ENCODE data around the gene HPSE. TPM values are rescaled to one million over a fixed set of nuclear protein-coding genes. Genes with fewer than 3 reads are reported as not detected.

Gene HPSE
- total RNA-seq, 1 donor from 2014 or later: 9.7 TPM

- H3K4me3 Mint-ChIP-seq (ENCODE audit: low read depth): no peak overlapping the region
- no peaks in the 10 kb centered on the region for H3K27me3 Mint-ChIP-seq (ENCODE audit: low read depth)
- peaks cover 68% of the 10 kb centered on the region for H3K36me3 Mint-ChIP-seq (ENCODE audit: low read depth)
- H3K9me3 Mint-ChIP-seq: no peaks in the 10 kb centered on the region
- intact Hi-C loops (cut with micrococcal nuclease): loop anchor here (5.0 kb wide), 2 partner anchors 37 to 367 kb away; partner anchors contain the start of gene THAP9
- no peak overlapping the region for H3K27ac Mint-ChIP-seq
- no peak for DNase-seq (ENCODE audit: low spot score)
- peaks cover 40% of the 10 kb centered on the region for H3K4me1 Mint-ChIP-seq (ENCODE audit: low read depth)
These were observed 65.4 kb downstream of the HPSE start for GRCh38 chr4:83269256-83269655.

DNA sequence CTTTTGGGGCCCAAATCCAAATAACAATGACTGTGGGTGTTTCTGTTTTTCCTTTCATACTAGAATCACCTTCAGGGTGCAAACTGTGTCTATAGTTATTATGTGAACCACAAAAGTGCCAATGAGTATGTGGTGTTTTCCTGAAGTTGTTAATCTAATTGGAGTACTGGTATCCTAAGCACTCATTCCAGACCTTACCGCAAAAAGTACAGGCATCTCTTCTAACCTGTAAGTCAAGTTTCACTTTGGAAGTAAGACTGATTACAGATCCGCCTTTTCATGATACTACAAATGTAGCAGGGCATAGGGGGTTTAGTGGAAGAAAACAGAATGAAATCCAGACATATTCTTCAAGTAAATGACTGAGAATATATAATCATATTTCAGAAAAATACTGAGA lies 66.2 kb downstream of the HPSE start:
- no peak for DNase-seq (ENCODE audit: low spot score)
- Mint-ChIP-seq H3K4me3 (ENCODE audit: low read depth) (no peak overlapping the region), H3K27ac (no peak overlapping the region), H3K36me3 (ENCODE audit: low read depth) (peaks cover 63% of the 10 kb centered on the region), H3K9me3 (no peaks in the 10 kb centered on the region), H3K4me1 (ENCODE audit: low read depth) (peaks cover 37% of the 10 kb centered on the region), H3K27me3 (ENCODE audit: low read depth) (no peaks in the 10 kb centered on the region)
- intact Hi-C loops (cut with micrococcal nuclease): loop anchor here (1.0 to 5.0 kb wide), 3 partner anchors 36 to 366 kb away; partner anchors contain the start of gene THAP9

DNA sequence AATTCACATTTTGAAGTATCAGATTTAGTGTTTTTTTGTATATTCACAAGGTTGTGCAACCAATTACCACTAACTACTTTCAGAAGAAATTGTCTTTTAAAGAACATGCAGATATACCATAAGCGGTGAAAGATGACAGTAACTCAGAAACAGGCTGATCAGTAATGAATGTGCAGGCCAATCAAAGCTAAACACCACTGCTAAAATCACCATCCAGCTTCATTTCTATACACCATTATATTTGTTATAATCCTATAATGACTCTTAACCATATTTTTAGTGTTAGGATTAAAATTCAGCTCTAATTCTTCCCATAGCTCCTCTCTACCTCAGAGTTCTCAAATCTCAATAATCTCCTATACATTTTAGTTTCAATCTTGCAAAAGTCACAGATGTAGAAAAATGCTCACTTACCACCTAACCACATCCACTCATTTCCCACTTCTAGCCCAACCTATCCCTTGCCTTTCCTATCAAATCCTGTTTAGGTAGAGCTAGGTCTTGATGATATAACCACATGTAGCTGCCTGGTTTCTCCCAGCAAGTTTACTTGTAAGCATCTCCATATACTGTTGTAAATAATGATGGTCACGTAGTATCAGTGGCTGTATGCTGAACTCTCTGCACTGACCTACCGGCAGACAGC lies 66.7 kb downstream of the HPSE start:
- peaks cover 64% of the 10 kb centered on the region for H3K36me3 Mint-ChIP-seq (ENCODE audit: low read depth)
- DNase-seq (ENCODE audit: low spot score): no peak
- intact Hi-C loops (cut with micrococcal nuclease): loop anchor here (1.0 to 5.0 kb wide), 4 partner anchors 8 to 366 kb away; partner anchors contain the start of gene THAP9
- H3K4me3 Mint-ChIP-seq (ENCODE audit: low read depth): peak overlapping the region; percentile 9
- peaks cover 34% of the 10 kb centered on the region for H3K4me1 Mint-ChIP-seq (ENCODE audit: low read depth)
- no peaks in the 10 kb centered on the region for H3K27me3 Mint-ChIP-seq (ENCODE audit: low read depth)
- H3K27ac Mint-ChIP-seq: no peak overlapping the region
- H3K9me3 Mint-ChIP-seq: no peaks in the 10 kb centered on the region

DNA sequence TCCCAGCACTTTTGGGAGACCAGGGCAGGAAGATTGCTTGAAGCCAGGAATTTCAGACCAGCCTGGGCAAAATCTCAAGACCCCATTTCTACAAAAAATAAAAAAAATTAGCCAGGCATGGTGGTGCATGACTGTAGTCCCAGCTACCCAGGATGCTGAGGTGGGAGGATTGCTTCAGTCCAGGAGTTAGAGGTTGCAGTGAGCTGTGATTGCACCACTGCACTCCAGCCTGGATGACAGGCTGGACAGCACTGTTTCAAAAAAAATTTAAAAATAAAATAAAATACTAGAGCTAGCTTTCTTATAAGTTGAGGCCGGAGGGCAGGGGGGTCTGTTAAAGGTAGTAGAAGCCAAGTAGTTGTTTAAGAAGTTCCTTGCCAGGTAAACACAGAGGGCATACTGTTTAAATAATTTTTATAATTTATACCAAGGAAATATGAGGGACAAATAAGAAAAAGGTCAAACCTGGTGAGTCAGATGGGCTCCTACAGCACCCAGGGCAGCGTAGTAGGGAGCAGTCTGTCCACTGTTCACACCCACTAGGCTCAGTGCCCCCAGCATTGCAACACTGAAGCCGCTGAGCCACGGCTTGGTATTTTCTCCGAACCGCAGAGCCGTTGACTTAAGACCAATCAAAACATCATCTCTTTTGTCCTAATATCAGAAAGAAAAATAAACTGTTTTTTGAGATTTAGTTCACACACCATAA lies 67.4 kb downstream of the HPSE start:
- no peak overlapping the region for H3K4me3 Mint-ChIP-seq (ENCODE audit: low read depth)
- H3K27me3 Mint-ChIP-seq (ENCODE audit: low read depth): no peaks in the 10 kb centered on the region
- intact Hi-C loops (cut with micrococcal nuclease): loop anchor here (1.0 to 5.0 kb wide), 3 partner anchors 9 to 365 kb away; partner anchors contain the start of gene THAP9
- no peak overlapping the region for H3K27ac Mint-ChIP-seq
- peaks cover 29% of the 10 kb centered on the region for H3K4me1 Mint-ChIP-seq (ENCODE audit: low read depth)
- H3K36me3 Mint-ChIP-seq (ENCODE audit: low read depth): peaks cover 63% of the 10 kb centered on the region
- H3K9me3 Mint-ChIP-seq: no peaks in the 10 kb centered on the region
- no peak for DNase-seq (ENCODE audit: low spot score)

DNA sequence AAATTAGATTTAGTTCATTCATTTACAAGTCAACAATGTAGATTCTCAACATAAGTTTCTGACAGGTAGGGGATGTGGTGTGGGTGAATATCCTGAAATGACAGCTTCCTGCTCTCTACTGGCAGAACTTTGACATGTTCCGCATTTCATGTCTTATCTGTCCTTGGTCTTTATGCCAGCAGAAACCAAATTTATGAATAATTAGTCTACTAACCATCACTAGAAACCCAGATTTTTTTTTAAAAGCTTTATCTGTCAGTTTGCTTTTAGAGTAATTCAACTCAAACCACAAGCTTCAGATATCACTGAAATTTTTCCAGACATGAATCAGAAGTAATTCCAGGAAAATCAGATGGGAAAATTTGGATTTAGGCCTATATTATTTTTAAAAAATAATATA lies 68.0 kb downstream of the HPSE start:
- no peaks in the 10 kb centered on the region for H3K27me3 Mint-ChIP-seq (ENCODE audit: low read depth)
- H3K27ac Mint-ChIP-seq: no peak overlapping the region
- H3K4me3 Mint-ChIP-seq (ENCODE audit: low read depth): no peak overlapping the region
- H3K36me3 Mint-ChIP-seq (ENCODE audit: low read depth): peaks cover 68% of the 10 kb centered on the region
- peaks cover 29% of the 10 kb centered on the region for H3K4me1 Mint-ChIP-seq (ENCODE audit: low read depth)
- H3K9me3 Mint-ChIP-seq: no peaks in the 10 kb centered on the region
- intact Hi-C loops (cut with micrococcal nuclease): loop anchor here (1.0 to 5.0 kb wide), 3 partner anchors 10 to 364 kb away; partner anchors contain the start of gene THAP9
- no peak for DNase-seq (ENCODE audit: low spot score)

DNA sequence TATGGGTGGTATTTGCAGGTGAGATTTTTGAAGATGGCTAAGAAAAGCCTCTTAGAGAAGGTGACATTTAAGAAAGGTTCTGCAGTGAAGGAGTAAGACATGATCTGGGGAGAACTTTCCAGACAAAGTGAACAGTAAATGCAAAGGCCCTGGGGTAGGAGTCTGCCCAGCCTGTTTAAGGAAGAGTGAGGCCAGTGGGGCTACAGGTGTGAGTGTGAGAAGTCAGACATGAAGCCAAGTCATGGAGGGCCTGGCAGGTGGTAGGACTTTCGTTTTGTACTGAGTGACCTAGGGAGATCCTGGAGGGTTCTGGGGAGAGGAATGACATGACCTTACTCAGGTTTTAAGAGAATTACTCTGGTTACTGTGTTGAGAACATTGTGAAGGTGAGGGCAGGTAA lies 71.5 kb downstream of the HPSE start:
- intact Hi-C loops (cut with micrococcal nuclease): no loop called here
- Mint-ChIP-seq H3K27ac (no peak overlapping the region), H3K36me3 (ENCODE audit: low read depth) (peaks cover 57% of the 10 kb centered on the region), H3K4me1 (ENCODE audit: low read depth) (peaks cover 11% of the 10 kb centered on the region), H3K27me3 (ENCODE audit: low read depth) (no peaks in the 10 kb centered on the region), H3K4me3 (ENCODE audit: low read depth) (no peak overlapping the region), H3K9me3 (no peaks in the 10 kb centered on the region)
- DNase-seq (ENCODE audit: low spot score): no peak

DNA sequence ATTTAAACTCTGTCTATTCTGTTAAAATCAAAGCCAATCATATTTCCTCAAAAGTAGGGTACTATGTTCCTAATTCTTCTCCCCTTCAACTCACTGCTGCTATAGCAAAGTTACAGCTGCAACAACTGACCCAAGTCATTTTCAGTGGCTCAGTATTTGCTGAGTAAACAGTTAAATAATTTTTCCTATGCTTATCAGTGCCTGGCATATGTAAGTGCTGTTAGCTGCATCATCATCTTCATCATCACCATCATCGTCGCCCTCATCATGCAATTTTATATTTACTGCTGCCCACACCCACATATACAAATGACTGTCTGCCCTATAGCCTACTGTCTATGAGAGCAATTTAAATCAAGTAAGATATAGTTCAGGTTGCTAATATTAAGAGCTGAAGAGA lies 72.0 kb downstream of the HPSE start:
- Mint-ChIP-seq H3K36me3 (ENCODE audit: low read depth) (peaks cover 58% of the 10 kb centered on the region), H3K27ac (no peak overlapping the region), H3K4me1 (ENCODE audit: low read depth) (peaks cover 7% of the 10 kb centered on the region), H3K27me3 (ENCODE audit: low read depth) (no peaks in the 10 kb centered on the region), H3K4me3 (ENCODE audit: low read depth) (no peak overlapping the region), H3K9me3 (no peaks in the 10 kb centered on the region)
- intact Hi-C loops (cut with micrococcal nuclease): no loop called here
- DNase-seq (ENCODE audit: low spot score): no peak

DNA sequence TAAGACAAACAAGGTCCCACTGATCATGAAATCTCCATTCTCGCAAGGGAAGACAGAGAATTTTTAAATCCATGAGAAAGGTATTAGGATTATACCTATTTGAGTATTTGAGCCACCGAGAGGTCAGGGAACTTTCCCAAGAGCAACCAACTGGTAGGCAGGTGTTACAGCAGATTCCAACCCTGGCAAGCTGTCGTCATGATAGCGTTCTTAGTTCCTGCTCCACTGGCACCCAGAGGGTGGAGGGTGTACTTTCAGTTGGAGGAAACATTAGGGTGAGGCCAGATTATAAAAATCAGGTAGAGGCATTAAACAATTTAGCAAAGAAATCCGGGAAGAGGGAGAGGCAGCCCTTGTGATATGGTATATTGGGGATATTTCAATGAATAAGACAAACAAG lies 73.3 kb downstream of the HPSE start:
- peaks cover 53% of the 10 kb centered on the region for H3K36me3 Mint-ChIP-seq (ENCODE audit: low read depth)
- intact Hi-C loops (cut with micrococcal nuclease): no loop called here
- H3K27ac Mint-ChIP-seq: no peak overlapping the region
- no peaks in the 10 kb centered on the region for H3K4me1 Mint-ChIP-seq (ENCODE audit: low read depth)
- no peak overlapping the region for H3K4me3 Mint-ChIP-seq (ENCODE audit: low read depth)
- no peaks in the 10 kb centered on the region for H3K27me3 Mint-ChIP-seq (ENCODE audit: low read depth)
- H3K9me3 Mint-ChIP-seq: no peaks in the 10 kb centered on the region
- no peak for DNase-seq (ENCODE audit: low spot score)

DNA sequence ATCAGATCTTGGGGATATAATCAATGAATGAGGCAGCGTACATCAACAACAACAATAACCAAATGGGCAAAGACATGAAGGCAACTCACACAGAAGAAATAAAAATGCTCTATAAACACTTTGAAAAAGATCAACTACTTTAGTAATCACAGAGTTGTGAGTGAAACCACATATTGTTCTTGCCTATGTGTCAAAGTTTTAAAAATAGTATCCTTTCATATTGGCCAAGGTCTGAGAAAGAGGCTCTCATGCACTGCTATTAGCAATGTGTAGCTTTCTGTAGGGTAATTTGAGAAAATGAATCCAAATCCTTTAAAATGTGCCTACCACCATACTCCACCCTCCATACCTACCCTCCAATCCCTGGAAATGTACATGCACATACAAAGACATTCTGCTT lies 75.1 kb downstream of the HPSE start:
- Mint-ChIP-seq H3K36me3 (ENCODE audit: low read depth) (peaks cover 43% of the 10 kb centered on the region), H3K4me3 (ENCODE audit: low read depth) (no peak overlapping the region), H3K27ac (no peak overlapping the region), H3K4me1 (ENCODE audit: low read depth) (peaks cover 2% of the 10 kb centered on the region), H3K27me3 (ENCODE audit: low read depth) (no peaks in the 10 kb centered on the region), H3K9me3 (no peaks in the 10 kb centered on the region)
- intact Hi-C loops (cut with micrococcal nuclease): no loop called here
- no peak for DNase-seq (ENCODE audit: low spot score)

DNA sequence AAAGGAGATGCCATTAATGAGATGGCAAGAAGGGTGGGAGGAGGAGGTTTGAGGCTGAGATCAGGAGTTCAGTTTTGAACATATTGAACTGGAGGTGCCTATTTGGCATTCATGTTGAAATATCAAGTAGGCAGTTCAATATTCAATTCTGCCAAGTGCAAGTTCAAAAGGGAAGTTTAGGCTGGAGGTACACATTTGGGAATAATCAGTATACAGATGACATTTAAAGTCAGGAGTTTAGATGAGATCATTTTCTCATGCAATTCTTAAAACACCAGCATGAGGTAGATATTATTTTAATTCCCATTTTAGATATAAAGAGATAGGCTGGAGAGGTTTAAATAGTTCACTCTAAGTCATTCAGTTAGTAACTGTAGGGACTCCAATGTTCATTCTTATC lies 76.2 kb downstream of the HPSE start:
- no peak for DNase-seq (ENCODE audit: low spot score)
- Mint-ChIP-seq H3K27ac (no peak overlapping the region), H3K27me3 (ENCODE audit: low read depth) (no peaks in the 10 kb centered on the region), H3K4me3 (ENCODE audit: low read depth) (no peak overlapping the region), H3K4me1 (ENCODE audit: low read depth) (peaks cover 2% of the 10 kb centered on the region), H3K9me3 (no peaks in the 10 kb centered on the region), H3K36me3 (ENCODE audit: low read depth) (peaks cover 44% of the 10 kb centered on the region)
- intact Hi-C loops (cut with micrococcal nuclease): no loop called here

DNA sequence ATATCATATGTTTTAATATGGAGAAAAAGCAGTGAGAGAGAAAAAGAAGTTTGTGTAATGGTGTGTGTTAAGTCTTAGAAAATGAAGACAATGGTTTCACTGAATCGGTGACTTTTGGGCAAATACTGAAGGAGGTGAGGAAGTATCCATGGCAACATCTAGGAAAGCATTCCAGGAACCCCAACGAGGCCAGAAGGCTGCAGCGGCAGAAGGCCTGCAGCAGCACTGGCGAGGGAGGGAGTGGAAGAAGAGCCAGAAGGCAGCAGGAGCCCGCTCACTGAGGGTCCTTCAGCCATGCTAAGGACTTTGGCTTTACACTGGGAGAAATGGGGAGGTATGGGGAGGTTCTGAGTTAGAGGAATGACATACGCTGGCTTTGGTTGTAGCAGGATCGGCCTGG lies 76.8 kb downstream of the HPSE start:
- Mint-ChIP-seq H3K27me3 (ENCODE audit: low read depth) (no peaks in the 10 kb centered on the region), H3K4me3 (ENCODE audit: low read depth) (no peak overlapping the region), H3K4me1 (ENCODE audit: low read depth) (peaks cover 3% of the 10 kb centered on the region), H3K9me3 (no peaks in the 10 kb centered on the region), H3K36me3 (ENCODE audit: low read depth) (peaks cover 38% of the 10 kb centered on the region), H3K27ac (no peak overlapping the region)
- DNase-seq (ENCODE audit: low spot score): no peak
- intact Hi-C loops (cut with micrococcal nuclease): no loop called here

DNA sequence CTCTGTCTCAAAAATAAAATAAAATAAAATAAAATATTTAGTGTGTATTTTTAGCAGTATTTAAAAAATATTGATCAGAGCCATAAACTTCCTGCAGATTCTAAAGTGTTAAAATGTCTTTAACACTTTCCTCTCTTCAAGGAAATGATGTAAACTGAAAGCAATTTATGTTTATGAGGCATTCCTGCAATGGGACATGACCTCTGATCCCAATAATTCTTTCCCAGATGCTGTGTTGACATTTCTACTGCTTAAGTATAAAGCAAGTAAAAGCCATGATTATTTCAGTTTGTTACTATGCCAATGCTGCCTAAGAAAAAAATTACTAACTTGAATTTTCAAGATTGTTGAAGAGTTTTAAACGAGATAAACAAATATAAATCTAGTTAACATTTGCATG lies 79.1 kb downstream of the HPSE start:
- intact Hi-C loops (cut with micrococcal nuclease): no loop called here
- H3K27ac Mint-ChIP-seq: no peak overlapping the region
- H3K4me1 Mint-ChIP-seq (ENCODE audit: low read depth): peaks cover 12% of the 10 kb centered on the region
- no peak for DNase-seq (ENCODE audit: low spot score)
- no peak overlapping the region for H3K4me3 Mint-ChIP-seq (ENCODE audit: low read depth)
- peaks cover 22% of the 10 kb centered on the region for H3K36me3 Mint-ChIP-seq (ENCODE audit: low read depth)
- H3K9me3 Mint-ChIP-seq: no peaks in the 10 kb centered on the region
- peaks cover 8% of the 10 kb centered on the region for H3K27me3 Mint-ChIP-seq (ENCODE audit: low read depth)

GRCh38 chr4:83252782-83253405 lies 81.8 kb downstream of the HPSE start:
- no peak overlapping the region for H3K4me3 Mint-ChIP-seq (ENCODE audit: low read depth)
- H3K27me3 Mint-ChIP-seq (ENCODE audit: low read depth): peaks cover 9% of the 10 kb centered on the region
- H3K27ac Mint-ChIP-seq: no peak overlapping the region
- peaks cover 8% of the 10 kb centered on the region for H3K36me3 Mint-ChIP-seq (ENCODE audit: low read depth)
- no peaks in the 10 kb centered on the region for H3K9me3 Mint-ChIP-seq
- peaks cover 12% of the 10 kb centered on the region for H3K4me1 Mint-ChIP-seq (ENCODE audit: low read depth)
- DNase-seq (ENCODE audit: low spot score): peak; percentile 66
- intact Hi-C loops (cut with micrococcal nuclease): loop anchor here (2.0 kb wide), 1 partner anchor 138 kb away; the partner anchor contains the start of gene PLAC8

All from activated T-helper 2 cell treated with anti-CD3 and anti-CD28 coated beads, Interferon-gamma antibody, Interleukin-2, Interleukin-4, amounts not matched to agents 10 μg/mL and 5 μg/mL and 100 μg/mL, durations not matched to agents 14 hours and 24 hours and 36 hours (primary cell).